Aorta (tissue), 5 donors: ENCODE measurements around the gene HOXA9. TPM values are rescaled to one million over a fixed set of nuclear protein-coding genes. Genes with fewer than 3 reads are reported as not detected.
A peak's percentile ranks its signal among the peaks of the same experiment; 100 is the strongest.

ENCODE experiments used
- ATAC-seq: fragments of 200-7000 bp; cut with Tn5 transposase; one replicate; pipeline ENCODE4 v1.9.1; 2022; ENCODE audit warnings: moderate library complexity; ENCODE audit not compliant: low FRiP score
- DNase-seq, 2 donors: peaks; one replicate each; pipeline ENCODE4 v3.0.0-alpha.2; 2020
- H3K27ac ChIP-seq, 2 donors: one replicate each; pipeline ENCODE4 v1.5.1; 2013; ENCODE audit warnings: low read length in 2 of 2, mild to moderate bottlenecking in 2 of 2, moderate library complexity in 2 of 2, control low read depth in 1 of 2, inconsistent platforms in 1 of 2, low read depth in 1 of 2
- H3K27me3 ChIP-seq, 2 donors: one replicate each; pipeline ENCODE4 v1.6.1; 2013; ENCODE audit warnings: control low read depth in 1 of 2, low read length in 1 of 2, mild to moderate bottlenecking in 1 of 2, moderate library complexity in 1 of 2; ENCODE audit not compliant: insufficient read depth in 2 of 2, control insufficient read depth in 1 of 2
- H3K36me3 ChIP-seq, 2 donors: one replicate each; pipeline ENCODE4 v1.6.1; 2013; ENCODE audit warnings: control low read depth in 1 of 2, low read length in 1 of 2, mild to moderate bottlenecking in 1 of 2; ENCODE audit not compliant: insufficient read depth in 2 of 2, control insufficient read depth in 1 of 2
- H3K4me1 ChIP-seq, 2 donors: one replicate each; pipeline ENCODE4 v1.6.1; 2013; ENCODE audit warnings: low read length in 2 of 2, control low read depth in 1 of 2, mild to moderate bottlenecking in 1 of 2, moderate library complexity in 1 of 2; ENCODE audit not compliant: insufficient read depth in 2 of 2, control insufficient read depth in 1 of 2
- H3K4me3 ChIP-seq, 2 donors: one replicate each; pipeline ENCODE4 v1.5.1; 2013; ENCODE audit warnings: low read length in 2 of 2, control low read depth in 1 of 2, mild to moderate bottlenecking in 1 of 2
- H3K9me3 ChIP-seq: one replicate; pipeline ENCODE4 v1.6.1; 2013; ENCODE audit warnings: mild to moderate bottlenecking, low read length; ENCODE audit not compliant: control insufficient read depth
- WGBS, 2 donors: extraction: QIAGEN DNeasy Blood & Tissue Kit; methylation state at CpG; one replicate each; pipeline ENCODE4 v1.1.7; 2013; 5-methylcytosine and 5-hydroxymethylcytosine counted together
- intact Hi-C, 2 donors: fragments of 100-400 bp; cut with DNase I; formaldehyde crosslinking; loops; one replicate each; pipeline versions ENCODE4 v1.14.2 to v1.15.0; 2022
- polyA plus RNA-seq, 2 donors: library from polyadenylated mRNA; stranded (reverse); fragments of 200-250 nt; gene quantifications; one replicate each; pipeline ENCODE4 v1.2.3, GENCODE V29; 2013
- total RNA-seq, 2 donors: library from RNA; stranded (reverse); fragmentation: NEBNext Ultra II Directional; extraction: Animal tissue kit (Norgen Biotek cat#: 25700); gene quantifications; one replicate each; pipeline ENCODE4 v1.2.1, GENCODE V29; 2021
- donor health status: healthy with polysubstance abuse.
- donor health status: Bipolar disorder and iron deficiency.
- donor health status: DM: no; HTN: no; CAD: no.
- donor health status: DM: no; HTN: no; CAD: no.
- donor health status: DM: yes; HTN: yes; CAD: no.

Gene HOXA9
- total and polyA plus RNA-seq, 4 donors: 1.5 to 5.8 (median 2.4) TPM

DNA sequence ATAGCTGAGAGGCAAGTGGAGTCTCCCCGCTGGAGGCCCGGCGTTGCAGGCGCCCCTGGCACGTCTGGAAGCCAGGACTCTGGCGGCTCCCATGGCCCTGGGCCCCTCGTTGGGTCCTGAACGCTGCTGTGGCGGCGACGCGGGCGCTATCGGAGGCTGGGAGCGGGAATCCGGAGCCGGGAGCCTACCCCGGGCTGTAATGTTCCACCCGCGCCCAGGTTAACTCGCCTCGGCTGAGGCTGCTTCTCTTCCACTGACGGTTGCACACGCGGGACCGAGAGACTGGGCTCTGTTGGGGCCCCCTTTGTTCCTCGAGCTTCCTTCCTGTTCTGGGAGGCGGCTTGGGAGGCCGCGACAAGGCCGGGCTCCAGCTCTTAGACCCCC, 20.6 kb downstream of the HOXA9 start:
- 63 to 79% methylated on average over 31 of the region's 31 CpGs for WGBS, 2 donors
- H3K27me3 ChIP-seq: no peaks in the 10 kb centered on the region
- peak in 1 of 2 donors; percentile 77 for DNase-seq

DNA sequence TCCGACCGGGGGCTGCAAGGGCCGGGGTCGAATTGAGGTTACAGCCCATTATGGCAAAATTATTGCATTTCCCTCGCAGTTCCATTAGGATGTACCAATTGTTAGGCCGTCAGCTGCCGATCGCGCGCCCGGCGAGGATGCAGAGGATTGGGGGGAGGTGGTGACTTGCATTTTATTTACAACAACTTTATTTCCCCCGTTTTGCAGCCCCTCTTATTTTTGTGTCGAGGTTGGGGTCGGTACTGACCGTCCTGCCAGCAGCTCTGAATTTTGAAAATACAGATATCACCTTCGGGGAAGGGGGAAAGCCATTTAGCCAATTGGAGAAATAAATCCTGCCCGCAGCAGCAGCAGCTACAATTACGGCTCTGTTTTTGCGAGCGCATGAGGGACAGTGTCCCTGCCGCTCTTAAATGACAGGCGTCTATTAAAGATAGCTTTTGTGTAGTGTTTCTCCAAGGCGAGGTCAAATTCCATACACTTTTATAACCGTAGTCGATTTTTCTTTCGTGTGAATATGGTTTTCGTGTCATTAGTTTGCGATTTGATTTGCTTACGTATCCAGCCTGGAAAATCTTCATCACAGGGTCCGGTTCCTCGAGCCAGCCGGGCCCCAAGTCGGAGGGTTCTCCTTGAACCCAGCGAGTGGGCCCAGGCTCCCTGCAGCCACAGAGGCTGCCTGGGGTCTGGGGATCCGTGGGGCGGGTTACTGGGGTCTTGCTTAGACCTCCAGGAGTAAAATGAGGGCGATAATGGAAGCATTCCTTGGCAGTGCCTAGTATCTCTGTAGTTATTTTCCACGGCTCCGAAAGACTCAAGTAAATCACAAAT, 21.2 kb downstream of the HOXA9 start:
- Histone ChIP-seq H3K4me3 (no peak overlapping the region), H3K27ac (no peak overlapping the region), H3K27me3 (no peaks in the 10 kb centered on the region), H3K4me1 (no peaks in the 10 kb centered on the region), H3K36me3 (no peaks in the 10 kb centered on the region), H3K9me3 (no peaks in the 10 kb centered on the region)
- DNase-seq (no peak), ATAC-seq (no peak)
- intact Hi-C loops: loop anchor here (2.0 to 5.0 kb wide), 2 partner anchors 47 to 289 kb away; partner anchors contain the start of gene HOXA1 (in 1 of the 2)
- 54 to 61% methylated on average over 40 of the region's 40 CpGs for WGBS, 2 donors

More for the DNA sequence above, 20.6 kb downstream of the HOXA9 start:
- intact Hi-C loops: loop anchor here in 1 of 2 donors (5.0 kb wide), 1 partner anchor 47 kb away; the partner anchor contains the start of gene HOXA1
- ATAC-seq: peak; percentile 1
- no peak overlapping the region for H3K27ac ChIP-seq
- no peaks in the 10 kb centered on the region for H3K36me3 ChIP-seq
- no peak overlapping the region for H3K4me3 ChIP-seq
- no peaks in the 10 kb centered on the region for H3K9me3 ChIP-seq
- no peaks in the 10 kb centered on the region for H3K4me1 ChIP-seq

DNA sequence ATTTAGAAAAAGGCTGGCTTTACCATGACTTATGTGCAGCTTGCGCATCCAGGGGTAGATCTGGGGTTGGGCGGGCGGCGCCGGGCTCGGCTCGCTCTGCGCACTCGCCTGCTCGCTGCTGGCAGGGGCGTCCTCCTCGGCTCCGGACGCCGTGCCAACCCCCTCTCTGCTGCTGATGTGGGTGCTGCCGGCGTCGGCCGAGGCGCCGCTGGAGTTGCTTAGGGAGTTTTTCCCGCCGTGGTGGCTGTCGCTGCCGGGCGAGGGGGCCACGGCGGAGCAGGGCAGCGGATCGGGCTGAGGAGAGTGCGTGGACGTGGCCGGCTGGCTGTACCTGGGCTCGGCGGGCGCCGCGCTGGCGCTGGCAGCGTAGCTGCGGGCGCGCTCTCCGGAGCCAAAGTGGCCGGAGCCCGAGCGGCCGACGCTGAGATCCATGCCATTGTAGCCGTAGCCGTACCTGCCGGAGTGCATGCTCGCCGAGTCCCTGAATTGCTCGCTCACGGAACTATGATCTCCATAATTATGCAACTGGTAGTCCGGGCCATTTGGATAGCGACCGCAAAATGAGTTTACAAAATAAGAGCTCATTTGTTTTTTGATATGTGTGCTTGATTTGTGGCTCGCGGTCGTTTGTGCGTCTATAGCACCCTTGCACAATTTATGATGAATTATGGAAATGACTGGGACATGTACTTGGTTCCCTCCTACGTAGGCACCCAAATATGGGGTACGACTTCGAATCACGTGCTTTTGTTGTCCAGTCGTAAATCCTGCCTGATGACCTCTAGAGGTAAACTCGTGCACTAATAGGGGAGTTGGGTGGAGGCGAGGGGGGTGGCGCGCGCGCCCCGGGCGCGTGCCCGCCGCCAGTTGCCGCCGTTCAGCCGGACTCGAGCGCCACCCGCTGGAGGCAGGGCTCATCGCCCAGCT, 22.1 kb downstream of the HOXA9 start, which contains the start of gene HOXA5:
Gene HOXA5, minus strand, starts transcription at position 659 of the 927 bp plus-strand sequence. Its CDS starts 74 bp downstream, at position 585.
- DNase-seq: peak; percentile 80 to 92
- no peaks in the 10 kb centered on the region for H3K4me1 ChIP-seq
- H3K27me3 ChIP-seq: no peaks in the 10 kb centered on the region
- H3K4me3 ChIP-seq: peak within 1 kb of the TSS; percentile 37 to 67
- no peaks in the 10 kb centered on the region for H3K9me3 ChIP-seq
- H3K27ac ChIP-seq: peak within 1 kb of the TSS; percentile 20 to 58
- peak; percentile 81 for ATAC-seq
- 6% methylated on average over 86 of the region's 86 CpGs for WGBS, 2 donors
- no peaks in the 10 kb centered on the region for H3K36me3 ChIP-seq
- intact Hi-C loops: loop anchor here (2.0 to 5.0 kb wide), 2 partner anchors 46 to 288 kb away; partner anchors contain the start of gene HOXA1 (in 1 of the 2)

DNA sequence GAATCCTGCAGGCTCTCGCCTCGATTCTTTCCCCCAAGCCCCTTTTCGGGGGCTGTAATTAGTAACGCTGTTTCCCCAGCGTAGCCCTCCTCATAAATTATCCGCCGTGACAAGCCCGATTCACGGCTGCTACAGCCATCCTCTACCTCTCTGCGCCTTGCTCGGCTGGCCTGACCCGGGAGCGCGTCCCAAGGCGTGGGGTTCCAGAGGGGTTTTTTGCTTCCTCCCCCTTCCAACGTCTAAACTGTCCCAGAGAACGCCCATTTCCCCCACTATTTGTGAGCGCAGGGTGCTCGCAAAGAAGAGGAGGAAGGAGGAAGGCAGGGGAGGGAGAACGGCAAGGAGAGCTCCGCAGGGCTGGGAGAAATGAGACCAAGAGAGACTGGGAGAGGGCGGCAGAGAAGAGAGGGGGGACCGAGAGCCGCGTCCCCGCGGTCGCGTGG, 22.7 kb downstream of the HOXA9 start:
- ATAC-seq: no peak
- intact Hi-C loops: loop anchor here (2.0 to 5.0 kb wide), 2 partner anchors 45 to 288 kb away; partner anchors contain the start of gene HOXA1 (in 1 of the 2)

DNA sequence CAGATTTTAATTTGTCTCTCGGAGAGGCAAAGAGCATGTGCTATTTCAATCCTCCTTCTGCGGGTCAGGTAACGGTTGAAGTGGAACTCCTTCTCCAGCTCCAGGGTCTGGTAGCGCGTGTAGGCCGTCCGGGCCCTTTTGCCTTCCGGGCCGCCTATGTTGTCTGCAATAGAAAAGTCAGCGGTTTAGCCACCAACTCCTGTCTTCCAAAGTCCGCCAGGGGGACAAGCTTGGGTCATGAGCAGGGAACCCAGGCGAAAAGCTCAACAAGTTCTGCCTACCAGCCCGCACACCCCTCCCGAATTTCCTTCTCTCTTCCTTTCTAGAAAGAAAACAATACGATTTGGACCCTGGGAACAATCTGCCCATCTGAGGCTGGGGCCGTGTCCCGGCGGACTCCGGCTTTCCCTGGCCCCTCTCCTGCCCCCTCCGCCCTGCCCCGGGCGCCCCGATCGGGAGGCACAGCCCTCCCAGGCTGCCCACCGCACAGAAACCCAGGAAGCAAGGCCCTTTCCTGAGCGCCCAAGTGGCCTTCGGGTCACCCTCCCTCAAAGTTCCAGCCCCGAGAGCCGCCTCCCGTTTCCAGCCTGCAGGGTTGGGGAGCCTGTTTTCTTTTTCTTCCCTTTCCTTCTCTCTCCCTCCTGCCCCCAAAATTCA, 23.3 kb downstream of the HOXA9 start:
- Histone ChIP-seq H3K36me3 (no peaks in the 10 kb centered on the region), H3K4me3 (peak overlapping the region; percentile 37 to 67), H3K9me3 (no peaks in the 10 kb centered on the region), H3K27me3 (no peaks in the 10 kb centered on the region), H3K27ac (peak overlapping the region in 1 of 2 donors; percentile 58), H3K4me1 (no peaks in the 10 kb centered on the region)
- ATAC-seq (no peak), DNase-seq (peak in 1 of 2 donors; percentile 55)
- intact Hi-C loops: loop anchor here (2.0 to 5.0 kb wide), 2 partner anchors 45 to 287 kb away; partner anchors contain the start of gene HOXA1 (in 1 of the 2)
- WGBS, 2 donors: 22 to 28% methylated on average over 30 of the region's 30 CpGs

More for the DNA sequence above, 22.7 kb downstream of the HOXA9 start:
- no peaks in the 10 kb centered on the region for H3K27me3 ChIP-seq
- no peak for DNase-seq
- peak overlapping the region; percentile 20 to 58 for H3K27ac ChIP-seq
- no peaks in the 10 kb centered on the region for H3K9me3 ChIP-seq
- WGBS, 2 donors: 1 to 6% methylated on average over 29 of the region's 29 CpGs
- H3K36me3 ChIP-seq: no peaks in the 10 kb centered on the region
- no peaks in the 10 kb centered on the region for H3K4me1 ChIP-seq
- peak overlapping the region; percentile 37 to 67 for H3K4me3 ChIP-seq

DNA sequence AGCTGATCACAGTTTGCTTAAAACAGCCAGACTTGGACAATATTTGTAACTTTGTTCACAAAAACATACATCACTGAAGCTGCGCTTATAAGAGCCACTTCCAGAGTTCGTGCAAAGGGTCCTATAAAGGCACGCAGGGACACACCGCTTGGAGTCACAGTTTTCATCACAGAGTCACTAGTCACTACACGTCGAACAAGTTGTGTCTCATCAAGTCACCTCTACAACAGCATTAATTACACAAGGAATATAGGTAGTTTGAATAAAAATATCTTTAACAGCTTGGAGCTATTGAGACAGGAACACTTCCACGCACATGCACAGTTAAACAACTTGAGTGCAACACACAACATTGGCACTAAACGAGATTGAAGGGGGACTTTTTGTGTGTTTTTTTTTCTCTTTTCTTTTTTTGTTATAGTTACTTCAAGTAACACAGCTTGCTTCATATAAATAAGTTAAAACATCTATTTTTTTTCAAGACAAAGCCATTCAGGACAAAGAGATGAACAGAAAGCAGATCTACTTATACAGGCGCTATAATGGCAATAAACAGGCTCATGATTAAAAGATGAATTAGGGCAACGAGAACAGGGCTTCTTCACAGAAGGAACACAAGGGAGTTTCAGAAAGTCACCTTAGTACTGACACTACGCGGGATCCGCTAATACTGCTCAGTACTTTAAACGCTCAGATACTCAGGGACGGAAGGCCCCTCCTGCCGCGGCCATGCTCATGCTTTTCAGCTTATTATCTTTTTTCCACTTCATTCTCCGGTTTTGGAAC, 24.0 kb downstream of the HOXA9 start:
- no peak overlapping the region for H3K27ac ChIP-seq
- H3K27me3 ChIP-seq: no peaks in the 10 kb centered on the region
- H3K4me3 ChIP-seq: peak overlapping the region in 1 of 2 donors; percentile 7
- DNase-seq (no peak), ATAC-seq (no peak)
- no peaks in the 10 kb centered on the region for H3K36me3 ChIP-seq
- 69 to 79% methylated on average over 18 of the region's 18 CpGs for WGBS, 2 donors
- H3K4me1 ChIP-seq: no peaks in the 10 kb centered on the region
- H3K9me3 ChIP-seq: no peaks in the 10 kb centered on the region
- intact Hi-C loops: loop anchor here in 1 of 2 donors (5.0 kb wide), 1 partner anchor 44 kb away; the partner anchor contains the start of gene HOXA1

DNA sequence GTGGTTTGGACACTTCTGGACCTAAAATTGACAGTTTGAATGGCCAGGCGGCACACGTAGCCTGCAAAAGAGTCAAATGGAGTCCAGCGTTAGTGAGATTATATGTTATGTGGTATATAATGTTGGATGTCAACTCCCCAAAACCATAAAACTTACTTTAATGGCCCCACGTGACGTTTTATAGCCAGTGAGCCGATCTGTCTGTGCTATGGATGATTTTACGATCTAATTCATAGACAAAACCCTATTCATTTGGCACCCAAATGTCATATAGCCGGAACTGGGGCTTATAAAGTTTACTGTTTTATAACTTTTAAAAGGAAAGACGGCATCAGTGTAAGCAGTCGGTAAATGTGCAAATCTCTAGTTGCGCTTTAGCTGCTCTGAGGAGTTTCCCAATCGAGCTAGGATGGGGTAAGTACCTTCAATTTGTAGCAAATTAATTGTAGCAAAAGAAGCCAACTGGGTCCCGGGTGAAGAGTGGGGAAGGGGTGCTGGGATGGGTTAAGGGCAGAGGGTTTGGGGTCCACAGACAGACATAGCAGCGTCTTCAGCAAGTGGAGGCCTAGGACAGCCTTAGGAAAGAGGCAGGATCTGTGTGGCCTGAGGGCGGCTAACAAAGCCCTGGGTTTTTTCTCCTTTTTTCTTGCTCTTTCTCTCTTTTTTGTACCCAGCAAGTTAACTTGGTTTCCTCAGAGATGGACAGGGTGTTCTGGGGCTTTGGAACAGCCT, 25.0 kb downstream of the HOXA9 start:
- H3K27me3 ChIP-seq: no peaks in the 10 kb centered on the region
- no peaks in the 10 kb centered on the region for H3K36me3 ChIP-seq
- WGBS, 2 donors: 79 to 95% methylated on average over 15 of the region's 15 CpGs
- DNase-seq (no peak), ATAC-seq (no peak)
- H3K4me1 ChIP-seq: no peaks in the 10 kb centered on the region
- H3K27ac ChIP-seq: no peak overlapping the region
- intact Hi-C loops: loop anchor here in 1 of 2 donors (5.0 kb wide), 1 partner anchor 43 kb away; the partner anchor contains the start of gene HOXA1
- H3K9me3 ChIP-seq: no peaks in the 10 kb centered on the region
- no peak overlapping the region for H3K4me3 ChIP-seq
